Natural killer cell (primary cell): ENCODE data around the gene CALD1. TPM values are rescaled to one million over a fixed set of nuclear protein-coding genes. Genes with fewer than 3 reads are reported as not detected.

Experiments
- ATAC-seq, 3 donors: fragments of 150-1000 bp in 2 of 3; fragments of 200-7000 bp in 1 of 3; cut with Tn5 transposase; 1 replicate in 1 of 3; 2 replicates in 2 of 3; pipeline ENCODE4 v1.10.0; 2021; ENCODE audit warnings: mild to moderate bottlenecking in 2 of 3, moderate library complexity in 2 of 3
- DNase-seq, 2 donors: peaks; one replicate each; pipeline versions ENCODE4 v3.0.0 to v3.0.0-alpha.2; 2013 to 2021; ENCODE audit warnings: mixed read lengths in 1 of 2
- H3K27ac ChIP-seq: one replicate; pipeline ENCODE4 v1.5.1; 2013; ENCODE audit warnings: mild to moderate bottlenecking, low read length
- H3K27me3 ChIP-seq: one replicate; pipeline ENCODE4 v1.6.1; 2013; ENCODE audit warnings: low read length; ENCODE audit not compliant: control insufficient read depth, insufficient read depth
- H3K36me3 ChIP-seq: one replicate; pipeline ENCODE4 v1.6.1; 2013; ENCODE audit warnings: low read length; ENCODE audit not compliant: control insufficient read depth, insufficient read depth
- H3K4me1 ChIP-seq: one replicate; pipeline ENCODE4 v1.6.1; 2013; ENCODE audit warnings: low read length; ENCODE audit not compliant: control insufficient read depth, insufficient read depth
- H3K4me3 ChIP-seq: one replicate; pipeline ENCODE4 v1.5.1; 2013; ENCODE audit warnings: low read length
- H3K9me3 ChIP-seq: one replicate; pipeline ENCODE4 v1.6.1; 2013; ENCODE audit warnings: low read length; ENCODE audit not compliant: control insufficient read depth, insufficient read depth
- H3K27ac Mint-ChIP-seq, 2 donors: one replicate each; pipeline ENCODE4 v1.8.0; 2022; ENCODE audit warnings: mild to moderate bottlenecking in 2 of 2, mixed read lengths in 2 of 2, moderate library complexity in 1 of 2
- H3K27me3 Mint-ChIP-seq, 2 donors: one replicate each; pipeline ENCODE4 v1.8.0; 2022; ENCODE audit warnings: low read depth in 2 of 2, mixed read lengths in 2 of 2
- H3K36me3 Mint-ChIP-seq: one replicate; pipeline ENCODE4 v1.8.0; 2022; ENCODE audit warnings: mixed read lengths
- H3K4me1 Mint-ChIP-seq, 2 donors: one replicate each; pipeline ENCODE4 v1.8.0; 2022; ENCODE audit warnings: mixed read lengths in 2 of 2
- H3K4me3 Mint-ChIP-seq: one replicate; pipeline ENCODE4 v1.8.0; 2022; ENCODE audit warnings: mild to moderate bottlenecking, moderate library complexity, mixed read lengths
- H3K9me3 Mint-ChIP-seq, 2 donors: one replicate each; pipeline ENCODE4 v1.8.0; 2022; ENCODE audit warnings: mixed read lengths in 2 of 2
- WGBS: methylation state at CpG from one replicate; pipeline ENCODE4 v1.1.7; 2013; ENCODE audit warnings: missing lambda C conversion rate; ENCODE audit not compliant: insufficient coverage; 5-methylcytosine and 5-hydroxymethylcytosine counted together
- intact Hi-C: fragments of 100-400 bp; cut with micrococcal nuclease; formaldehyde crosslinking; loops from one replicate; pipeline ENCODE4 v1.14.2; 2022
- total RNA-seq, 4 donors: library from RNA; stranded (reverse); fragments of 120-200 nt in 1 of 4; gene quantifications; one replicate each; pipeline versions ENCODE4 v1.2.3 to v1.2.4, GENCODE V29; 2013 to 2022
- TF ChIP-seq, protein P1 (sequence below): fragments of 200-600 bp; IDR thresholded peaks from one replicate; pipeline ENCODE4 v1.8.0; 2022; ENCODE audit warnings: antibody characterized with exemption

The CALD1 gene
- total RNA-seq, 3 donors from 2014 or later (not counting 1 experiment from before 2014, with no cell fraction given), result 0.14 to 2.5 (median 1.0) TPM

- Mint-ChIP-seq H3K36me3 (no peaks in the 10 kb centered on the region), H3K27ac (no peak overlapping the region), H3K9me3 (no peaks in the 10 kb centered on the region), H3K27me3 (peaks cover 16 to 17% of the 10 kb centered on the region in 2 donors), H3K4me1 (no peaks in the 10 kb centered on the region), H3K4me3 (no peak overlapping the region)
- Histone ChIP-seq H3K9me3 (no peaks in the 10 kb centered on the region), H3K27ac (no peak overlapping the region), H3K4me3 (no peak overlapping the region), H3K36me3 (no peaks in the 10 kb centered on the region), H3K4me1 (no peaks in the 10 kb centered on the region), H3K27me3 (peaks cover 7% of the 10 kb centered on the region)
- TF ChIP-seq, protein P1, sequence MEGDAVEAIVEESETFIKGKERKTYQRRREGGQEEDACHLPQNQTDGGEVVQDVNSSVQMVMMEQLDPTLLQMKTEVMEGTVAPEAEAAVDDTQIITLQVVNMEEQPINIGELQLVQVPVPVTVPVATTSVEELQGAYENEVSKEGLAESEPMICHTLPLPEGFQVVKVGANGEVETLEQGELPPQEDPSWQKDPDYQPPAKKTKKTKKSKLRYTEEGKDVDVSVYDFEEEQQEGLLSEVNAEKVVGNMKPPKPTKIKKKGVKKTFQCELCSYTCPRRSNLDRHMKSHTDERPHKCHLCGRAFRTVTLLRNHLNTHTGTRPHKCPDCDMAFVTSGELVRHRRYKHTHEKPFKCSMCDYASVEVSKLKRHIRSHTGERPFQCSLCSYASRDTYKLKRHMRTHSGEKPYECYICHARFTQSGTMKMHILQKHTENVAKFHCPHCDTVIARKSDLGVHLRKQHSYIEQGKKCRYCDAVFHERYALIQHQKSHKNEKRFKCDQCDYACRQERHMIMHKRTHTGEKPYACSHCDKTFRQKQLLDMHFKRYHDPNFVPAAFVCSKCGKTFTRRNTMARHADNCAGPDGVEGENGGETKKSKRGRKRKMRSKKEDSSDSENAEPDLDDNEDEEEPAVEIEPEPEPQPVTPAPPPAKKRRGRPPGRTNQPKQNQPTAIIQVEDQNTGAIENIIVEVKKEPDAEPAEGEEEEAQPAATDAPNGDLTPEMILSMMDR, result no peak
- no peak for DNase-seq
- no peak for ATAC-seq
- intact Hi-C loops, result no loop called here
- WGBS, result 92% methylated on average over 10 of the region's 10 CpGs
These were observed 111.1 kb downstream of the CALD1 start for GRCh38 chr7:134890246-134891240.

- Mint-ChIP-seq H3K4me1 (no peaks in the 10 kb centered on the region), H3K4me3 (no peak overlapping the region), H3K27ac (no peak overlapping the region), H3K36me3 (peaks cover 5% of the 10 kb centered on the region), H3K9me3 (peaks cover 3% of the 10 kb centered on the region in 2 donors), H3K27me3 (peaks cover 16 to 17% of the 10 kb centered on the region in 2 donors)
- H3K36me3 ChIP-seq, result no peaks in the 10 kb centered on the region
- H3K9me3 ChIP-seq, result peaks cover 3% of the 10 kb centered on the region
- intact Hi-C loops, result no loop called here
- peaks cover 7% of the 10 kb centered on the region for H3K27me3 ChIP-seq
- TF ChIP-seq, protein P1, result no peak
- ATAC-seq, result no peak
- H3K27ac ChIP-seq, result no peak overlapping the region
- 9% methylated on average over 21 of the region's 22 CpGs for WGBS
- H3K4me3 ChIP-seq, result no peak overlapping the region
- H3K4me1 ChIP-seq, result no peaks in the 10 kb centered on the region
- DNase-seq, result no peak
These were observed 111.8 kb downstream of the CALD1 start for GRCh38 chr7:134891262-134891695.

DNA sequence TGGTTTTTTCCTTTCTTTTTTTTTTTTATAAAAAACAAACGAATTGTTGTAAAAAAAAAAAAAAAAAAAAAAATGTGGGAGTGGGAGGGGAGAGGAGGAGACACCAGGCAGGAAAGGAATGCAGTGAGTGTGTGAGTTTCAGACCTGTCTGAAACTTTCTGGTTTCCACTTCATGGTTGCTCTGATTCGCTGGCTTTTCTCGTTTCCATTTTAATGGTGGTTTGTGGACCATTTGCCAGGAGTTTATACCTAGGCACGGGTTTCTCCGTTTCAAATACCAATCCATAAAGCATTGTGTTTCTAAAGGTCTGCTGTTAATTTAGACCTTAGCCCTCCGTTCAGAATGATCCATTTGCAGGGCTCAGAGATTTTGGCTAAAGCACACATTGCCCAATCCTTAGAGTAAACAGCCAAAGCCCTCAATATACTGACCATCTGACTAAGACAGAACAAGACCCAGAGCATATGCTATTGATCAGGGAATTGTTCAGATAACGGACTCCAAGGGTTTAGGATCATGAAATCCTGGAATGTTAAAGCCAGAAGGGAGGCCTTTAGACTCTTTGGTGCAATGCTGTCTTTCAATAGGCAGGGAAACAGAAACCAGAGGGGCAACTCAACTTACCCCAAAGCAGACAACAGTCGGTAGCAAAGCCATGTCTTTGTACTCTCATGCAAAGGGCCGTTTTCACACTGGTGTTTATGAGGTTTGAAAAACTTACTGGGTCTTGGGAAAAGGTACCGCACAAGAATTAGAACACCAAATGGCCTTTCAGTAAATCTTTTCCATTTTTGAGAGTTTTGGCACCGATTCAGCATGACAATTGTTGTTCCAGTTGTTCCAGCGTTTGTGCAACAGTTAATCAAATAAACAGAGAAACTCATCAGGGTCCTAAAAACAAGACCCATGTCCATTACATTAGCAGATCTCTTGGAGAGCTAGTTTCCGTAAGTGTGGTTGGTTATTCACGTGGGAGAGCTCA is 112.6 kb downstream of the CALD1 start:
- intact Hi-C loops, result no loop called here
- H3K9me3 Mint-ChIP-seq, result peaks cover 3 to 5% of the 10 kb centered on the region in 2 donors
- peaks cover 7% of the 10 kb centered on the region for H3K27me3 ChIP-seq
- no peaks in the 10 kb centered on the region for H3K4me1 ChIP-seq
- ATAC-seq (no peak), DNase-seq (no peak)
- H3K27me3 Mint-ChIP-seq, result peaks cover 16 to 17% of the 10 kb centered on the region in 2 donors
- no peaks in the 10 kb centered on the region for H3K4me1 Mint-ChIP-seq
- H3K36me3 ChIP-seq, result no peaks in the 10 kb centered on the region
- H3K36me3 Mint-ChIP-seq, result peaks cover 12% of the 10 kb centered on the region
- 66% methylated on average over 13 of the region's 14 CpGs for WGBS
- no peak overlapping the region for H3K27ac Mint-ChIP-seq
- H3K27ac ChIP-seq, result no peak overlapping the region
- H3K4me3 ChIP-seq, result no peak overlapping the region
- no peak overlapping the region for H3K4me3 Mint-ChIP-seq
- TF ChIP-seq, protein P1, result no peak
- H3K9me3 ChIP-seq, result peaks cover 8% of the 10 kb centered on the region
